Choroid plexus epithelial cell (primary cell): ENCODE results near the gene PRSS50.
A peak's percentile ranks its signal among the peaks of the same experiment; 100 is the strongest.

ENCODE experiments used
- DNase-seq: peaks from one replicate; pipeline ENCODE4 v3.0.0-alpha.2; 2010; ENCODE audit warnings: low read depth
- H3K4me3 ChIP-seq: 2 replicates; pipeline ENCODE4 v1.5.1; 2011; ENCODE audit warnings: low read depth, mild to moderate bottlenecking, control low read depth, low read length, moderate library complexity
- CTCF ChIP-seq: conservative IDR thresholded peaks from 2 replicates; pipeline ENCODE4 v1.5.1; 2011; ENCODE audit warnings: low read depth, mild to moderate bottlenecking, control low read depth, inconsistent platforms, low read length, moderate library complexity

Gene PRSS50

DNA sequence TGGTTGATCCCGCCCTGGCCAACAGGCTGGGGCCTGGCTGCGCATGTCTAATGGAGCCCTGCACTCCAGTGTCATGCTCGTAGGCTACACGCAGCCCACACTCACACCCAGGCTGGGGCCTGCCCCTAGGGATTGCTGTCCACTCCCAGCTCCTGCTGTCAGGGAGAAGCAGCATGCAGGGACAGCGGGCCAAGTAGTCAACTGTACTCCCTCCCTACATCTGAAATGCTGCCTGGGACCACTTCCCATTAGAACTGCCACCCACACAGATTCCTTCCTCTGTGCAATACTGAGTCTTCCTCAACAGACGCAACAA, 40.3 kb downstream of the PRSS50 start:
- DNase-seq, result no peak
- no peak overlapping the region for H3K4me3 ChIP-seq
- TF ChIP-seq CTCF, result no peak

DNA sequence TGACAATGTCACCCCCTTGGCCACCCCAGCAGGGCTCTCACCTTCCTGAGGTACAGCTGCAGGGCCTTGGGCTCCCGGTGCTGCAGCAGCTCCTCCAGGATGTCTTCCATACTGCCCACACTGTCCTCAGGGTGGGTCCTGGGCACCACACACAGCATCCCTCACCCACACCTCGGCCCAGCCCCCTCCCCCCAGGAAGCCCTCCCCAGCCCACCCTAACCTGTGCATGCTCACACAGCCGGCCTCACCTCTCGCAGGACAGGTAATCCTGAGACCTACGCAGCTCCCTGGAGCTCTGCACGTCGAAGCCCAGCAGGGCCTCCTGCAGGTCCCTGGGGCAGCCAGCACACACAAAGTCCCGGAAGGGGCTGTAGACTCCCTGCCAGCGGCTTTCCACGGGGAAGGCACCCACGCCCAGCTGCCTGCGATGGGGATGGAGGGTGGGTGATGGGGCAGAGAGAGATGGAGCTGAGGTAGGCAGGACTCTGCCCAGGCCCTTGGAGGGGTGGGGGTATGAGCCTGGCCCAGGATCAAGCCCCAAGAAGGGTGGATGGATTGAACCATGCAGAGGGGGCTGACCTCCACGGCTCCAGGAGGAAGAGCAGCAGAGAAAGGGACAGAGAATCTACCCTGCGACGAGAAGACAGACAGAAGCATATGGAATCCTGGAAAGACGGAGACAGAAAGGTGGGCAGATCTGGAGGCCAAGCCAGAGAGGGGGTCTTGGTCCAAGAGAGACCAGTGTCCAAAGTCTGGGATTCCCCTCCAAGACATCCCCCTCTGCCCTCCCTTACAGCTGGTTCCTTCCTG, 40.9 kb downstream of the PRSS50 start:
- H3K4me3 ChIP-seq, result no peak overlapping the region
- DNase-seq, result no peak
- no peak for TF ChIP-seq CTCF

DNA sequence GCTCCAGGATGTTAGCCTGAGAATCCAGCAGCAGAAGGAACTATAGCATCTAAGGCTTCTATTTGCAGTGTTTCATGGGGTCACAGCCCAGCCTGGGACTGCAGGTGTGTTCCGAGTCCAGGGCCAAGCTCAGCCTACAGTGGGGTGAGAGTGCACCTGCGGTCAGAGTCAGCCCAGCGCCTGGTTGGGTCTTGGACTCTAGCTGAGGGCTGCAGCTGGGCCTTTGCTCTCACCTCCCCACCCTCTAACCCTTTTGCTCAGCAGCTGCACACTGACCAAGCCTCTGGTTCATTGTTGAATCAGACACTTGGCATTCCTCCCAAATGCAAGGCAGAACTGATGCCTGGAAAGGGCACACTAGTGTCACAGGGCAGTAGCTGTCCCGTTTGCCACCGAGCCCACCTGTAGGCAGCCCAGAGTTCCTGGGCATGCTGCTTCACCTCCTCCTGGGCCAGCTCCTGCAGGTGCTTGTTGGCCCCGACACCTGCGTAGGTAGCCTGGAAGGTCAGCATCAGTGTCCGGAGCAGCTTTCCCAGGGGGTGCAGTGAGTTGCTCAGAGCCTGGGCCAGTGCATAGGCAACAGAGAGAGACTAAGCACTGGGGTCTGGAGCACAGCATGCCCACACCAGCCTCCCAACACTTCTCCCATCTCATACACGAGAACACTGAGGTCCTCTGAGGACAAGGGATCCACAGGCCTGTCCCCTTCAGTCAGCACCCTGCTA, 41.7 kb downstream of the PRSS50 start:
- DNase-seq, result no peak
- TF ChIP-seq CTCF, result no peak
- H3K4me3 ChIP-seq, result no peak overlapping the region

DNA sequence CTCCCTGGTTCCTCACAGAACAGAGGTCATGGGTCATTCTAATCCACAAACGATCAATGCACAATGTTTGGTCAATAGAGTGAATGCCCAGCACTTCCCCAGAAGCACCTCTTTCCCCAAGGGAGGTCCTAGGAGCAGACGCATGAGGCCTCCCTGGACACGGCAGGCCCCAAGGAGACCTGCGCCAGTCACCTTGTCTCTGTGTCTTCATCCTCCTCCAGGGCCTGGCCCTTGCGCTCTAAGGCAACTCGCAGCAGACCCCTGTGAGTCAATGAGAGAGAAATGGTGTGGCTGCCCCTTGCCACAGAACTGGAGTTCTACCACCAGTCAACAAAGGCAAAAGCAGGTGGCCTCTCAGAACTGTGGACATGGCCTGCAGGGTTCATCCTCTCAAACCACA, 42.2 kb downstream of the PRSS50 start:
- DNase-seq, result no peak
- no peak overlapping the region for H3K4me3 ChIP-seq
- no peak for TF ChIP-seq CTCF

GRCh38 chr3:46674031-46674845, 43.4 kb downstream of the PRSS50 start:
- peak; percentile 41 for TF ChIP-seq CTCF
- H3K4me3 ChIP-seq, result no peak overlapping the region
- no peak for DNase-seq

- no peak for TF ChIP-seq CTCF
- no peak for DNase-seq
- H3K4me3 ChIP-seq, result no peak overlapping the region
Observed at GRCh38 chr3:46673151-46674030, 44.3 kb downstream of the PRSS50 start.
